ENCODE measurements around the gene DYDC2. TPM values are rescaled to one million over a fixed set of nuclear protein-coding genes. Genes with fewer than 3 reads are reported as not detected.

The DYDC2 gene
- total and polyA plus RNA-seq, 9 of the 15 experiments (the other 6 are each of a cell fraction or from before 2014, with no cell fraction given), result 0.06 to 0.34 (median 0.15) TPM; not detected in 5

DNA sequence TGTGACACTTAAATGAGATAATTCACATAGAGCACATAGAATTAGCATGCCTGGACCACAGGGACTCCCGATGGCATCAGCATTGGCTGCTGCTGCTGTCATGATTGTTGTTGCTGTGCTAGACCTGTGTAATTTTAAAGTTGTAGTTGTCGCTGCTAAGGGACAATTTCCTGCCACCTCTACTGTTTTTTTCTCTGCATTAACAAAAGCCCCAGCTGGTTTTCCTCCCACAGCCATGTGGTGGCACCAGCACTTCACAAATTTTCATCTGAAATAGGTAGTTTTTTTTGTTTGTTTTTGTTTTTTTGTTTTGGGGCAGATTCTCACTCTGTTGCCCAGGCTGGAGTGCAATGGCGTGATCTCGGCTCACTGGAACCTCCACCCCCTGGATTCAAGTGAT lies 26.4 kb downstream of the DYDC2 start (continued):
- TF ChIP-seq SMAD4 (CRISPR knock-in tag; conservative IDR thresholded peaks at IDR 0.05) (0 out of 2 replicates have a peak, but pooled peaks have one; percentile 18), ATF1 (CRISPR knock-in tag; IDR thresholded peaks at IDR 0.05) (no peak), ATF1 (tag; IDR thresholded peaks at IDR 0.05) (0 out of 2 replicates have a peak, but pooled peaks have one; percentile 10), MLLT1 (IDR thresholded peaks at IDR 0.05) (0 out of 4 replicates have a peak, but pooled peaks of 1 of the 2 experiments have one; percentile 34), CBFA2T2 (conservative IDR thresholded peaks at IDR 0.05) (no peak), CTCF (IDR thresholded peaks at IDR 0.05 in 2 of 3, conservative IDR thresholded peaks at IDR 0.05 in 1 of 3; ENCODE audit: insufficient read depth in 2 of 3, low read depth in 1 of 3, low read length in 3 of 3) (peak; percentile 66 to 90 (median 79)), FOXJ3 (CRISPR knock-in tag; IDR thresholded peaks at IDR 0.05) (no peak), NBN (IDR thresholded peaks at IDR 0.05; ENCODE audit: low read depth) (no peak), BMI1 (IDR thresholded peaks at IDR 0.05; ENCODE audit: low read length) (0 out of 2 replicates have a peak, but pooled peaks have one; percentile 34), TEAD2 (tag; IDR thresholded peaks at IDR 0.05) (no peak), CBFA2T3 (IDR thresholded peaks at IDR 0.05) (no peak), KDM5B (IDR thresholded peaks at IDR 0.05; ENCODE audit: insufficient replicate concordance, low read depth, low read length) (no peak), POLR2AphosphoS5 (IDR thresholded peaks at IDR 0.05; ENCODE audit: control insufficient read depth, insufficient read depth, low read depth, low read length) (no peak), CC2D1A (IDR thresholded peaks at IDR 0.05) (peak; percentile 50; the same call in 1 of the 2 replicates), DACH1 (IDR thresholded peaks at IDR 0.05; ENCODE audit: partially characterized antibody) (peak; percentile 67), NCOR1 (IDR thresholded peaks at IDR 0.05) (no peak)
- TF ChIP-seq, protein P1, sequence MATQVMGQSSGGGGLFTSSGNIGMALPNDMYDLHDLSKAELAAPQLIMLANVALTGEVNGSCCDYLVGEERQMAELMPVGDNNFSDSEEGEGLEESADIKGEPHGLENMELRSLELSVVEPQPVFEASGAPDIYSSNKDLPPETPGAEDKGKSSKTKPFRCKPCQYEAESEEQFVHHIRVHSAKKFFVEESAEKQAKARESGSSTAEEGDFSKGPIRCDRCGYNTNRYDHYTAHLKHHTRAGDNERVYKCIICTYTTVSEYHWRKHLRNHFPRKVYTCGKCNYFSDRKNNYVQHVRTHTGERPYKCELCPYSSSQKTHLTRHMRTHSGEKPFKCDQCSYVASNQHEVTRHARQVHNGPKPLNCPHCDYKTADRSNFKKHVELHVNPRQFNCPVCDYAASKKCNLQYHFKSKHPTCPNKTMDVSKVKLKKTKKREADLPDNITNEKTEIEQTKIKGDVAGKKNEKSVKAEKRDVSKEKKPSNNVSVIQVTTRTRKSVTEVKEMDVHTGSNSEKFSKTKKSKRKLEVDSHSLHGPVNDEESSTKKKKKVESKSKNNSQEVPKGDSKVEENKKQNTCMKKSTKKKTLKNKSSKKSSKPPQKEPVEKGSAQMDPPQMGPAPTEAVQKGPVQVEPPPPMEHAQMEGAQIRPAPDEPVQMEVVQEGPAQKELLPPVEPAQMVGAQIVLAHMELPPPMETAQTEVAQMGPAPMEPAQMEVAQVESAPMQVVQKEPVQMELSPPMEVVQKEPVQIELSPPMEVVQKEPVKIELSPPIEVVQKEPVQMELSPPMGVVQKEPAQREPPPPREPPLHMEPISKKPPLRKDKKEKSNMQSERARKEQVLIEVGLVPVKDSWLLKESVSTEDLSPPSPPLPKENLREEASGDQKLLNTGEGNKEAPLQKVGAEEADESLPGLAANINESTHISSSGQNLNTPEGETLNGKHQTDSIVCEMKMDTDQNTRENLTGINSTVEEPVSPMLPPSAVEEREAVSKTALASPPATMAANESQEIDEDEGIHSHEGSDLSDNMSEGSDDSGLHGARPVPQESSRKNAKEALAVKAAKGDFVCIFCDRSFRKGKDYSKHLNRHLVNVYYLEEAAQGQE (IDR thresholded peaks at IDR 0.05; ENCODE audit: borderline replicate concordance), result peak; percentile 73
- TF ChIP-seq, protein P1 (CRISPR knock-in tag; IDR thresholded peaks at IDR 0.05; ENCODE audit: low read depth), result no peak
